Activated CD8-positive, alpha-beta memory T cell treated with anti-CD3 and anti-CD28 coated beads for 48 hours (primary cell): ENCODE results near the gene CDH15.

Source experiments
- DNase-seq, 3 experiments: peaks; one replicate each; pipeline ENCODE4 v3.0.0-alpha.2; 2020; ENCODE audit warnings: low read depth in 2 of 3, low spot score in 2 of 3

Gene CDH15

DNA sequence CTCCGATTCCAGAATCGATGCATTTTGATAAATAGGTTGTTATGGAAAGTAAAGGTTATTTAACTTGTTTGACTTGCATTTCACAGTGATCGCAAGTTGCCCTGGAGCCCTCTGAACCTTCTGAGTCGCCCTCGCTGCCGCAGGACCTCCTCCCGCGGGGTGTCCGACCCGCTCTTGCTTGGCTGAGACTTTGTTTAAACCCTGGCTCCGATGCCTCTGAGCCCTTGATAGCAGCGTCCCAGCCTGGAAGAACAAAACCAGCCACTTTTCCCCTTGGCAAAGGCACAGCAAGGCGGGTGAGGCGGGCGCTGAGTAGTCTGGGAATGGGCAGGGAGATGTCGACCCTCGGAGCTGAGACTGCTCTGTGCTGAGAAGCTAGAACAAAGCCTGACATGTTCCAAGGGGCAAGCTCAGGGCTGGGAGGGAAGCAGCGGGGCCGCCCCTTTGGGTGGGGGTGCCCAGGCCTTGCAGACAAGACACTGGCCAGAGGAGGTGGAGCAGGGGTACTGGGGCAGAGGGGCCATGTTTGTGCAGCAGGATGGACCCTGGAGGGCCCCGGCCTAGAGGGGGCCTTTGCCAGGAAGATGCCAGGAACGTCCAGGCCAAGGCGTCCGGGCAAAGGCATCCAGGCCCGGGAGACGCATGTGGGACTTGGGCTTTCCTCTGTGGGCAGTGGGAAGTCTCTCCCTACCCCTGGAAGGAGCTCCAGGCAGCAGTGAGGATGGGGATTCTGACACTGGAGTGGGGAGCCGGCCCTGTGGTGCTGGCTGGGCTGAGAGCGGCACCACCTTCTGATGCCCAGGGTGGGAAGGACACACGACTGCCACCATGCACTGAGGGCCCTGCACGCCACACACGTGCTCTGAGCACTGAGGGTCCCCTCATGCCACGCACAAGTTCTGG is 30.3 kb upstream of the CDH15 start:
- no peak for DNase-seq

DNA sequence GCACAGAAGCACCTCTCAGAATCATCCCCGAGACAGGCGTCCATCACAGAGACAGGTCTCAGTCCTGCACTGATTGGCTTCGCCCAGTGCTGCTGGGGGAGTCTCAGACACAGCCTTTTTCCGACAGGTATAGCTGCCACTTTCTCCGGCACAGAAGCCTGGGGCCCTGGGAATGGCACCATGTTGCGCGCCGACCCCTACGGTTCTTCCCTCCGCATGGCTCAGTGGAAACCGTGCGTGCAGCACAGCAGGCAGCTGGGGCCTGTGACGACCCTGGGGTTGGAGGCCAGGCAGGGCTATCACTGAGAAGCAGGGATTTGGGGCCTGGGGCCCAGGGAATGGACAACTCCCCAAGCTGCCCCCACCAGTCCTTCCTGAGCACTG is 29.7 kb upstream of the CDH15 start:
- no peak for DNase-seq

GRCh38 chr16:89142474-89143195 is 28.9 kb upstream of the CDH15 start:
- no peak for DNase-seq

DNA sequence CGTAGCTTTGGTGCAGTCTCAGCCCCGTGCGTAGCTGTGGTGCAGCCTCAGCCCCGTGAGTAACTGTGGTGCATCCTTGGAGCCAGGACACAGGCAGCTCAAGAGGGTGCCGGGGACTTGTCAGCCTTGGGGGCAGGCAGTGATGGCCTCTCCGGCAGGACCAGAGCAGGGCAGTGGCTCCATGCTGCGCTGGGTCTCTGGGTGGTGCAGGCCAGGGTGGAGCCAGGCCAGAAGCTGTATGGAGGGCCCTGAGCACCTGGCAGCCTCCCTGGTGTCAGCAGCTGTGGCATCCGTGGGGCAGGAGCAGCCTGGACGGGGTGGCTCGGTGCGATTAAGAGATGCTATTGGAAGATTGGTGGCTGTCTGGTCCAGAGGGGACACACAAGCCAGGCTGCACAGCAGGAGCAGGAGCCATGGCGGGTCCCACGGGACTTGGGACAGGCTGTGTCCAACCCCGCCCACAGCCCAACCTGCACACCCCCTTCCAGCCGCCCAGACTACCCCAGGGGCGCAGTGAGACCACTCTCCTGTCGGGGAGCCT is 28.3 kb upstream of the CDH15 start:
- no peak for DNase-seq

- no peak for DNase-seq
Observed at GRCh38 chr16:89143911-89144675, 27.5 kb upstream of the CDH15 start.

DNA sequence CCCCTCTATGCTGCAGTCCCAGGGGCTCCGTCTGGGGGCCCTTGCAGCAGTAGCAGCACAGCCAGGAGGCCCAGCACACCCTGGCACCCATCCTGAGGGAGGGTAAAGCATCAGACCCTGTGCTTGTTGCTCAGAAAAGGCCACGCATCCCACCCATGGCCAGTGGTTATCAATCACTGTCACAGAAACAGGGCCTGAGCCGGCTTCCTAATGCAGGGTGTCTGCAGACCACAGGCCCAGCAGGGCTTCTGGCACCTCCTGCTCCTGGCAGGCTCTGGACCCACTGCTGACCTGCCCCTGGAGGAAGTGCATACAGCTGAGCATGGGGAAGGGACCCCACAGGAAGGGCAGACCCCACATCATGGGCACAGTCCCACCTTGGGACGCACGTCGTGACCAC is 26.9 kb upstream of the CDH15 start:
- no peak for DNase-seq

DNA sequence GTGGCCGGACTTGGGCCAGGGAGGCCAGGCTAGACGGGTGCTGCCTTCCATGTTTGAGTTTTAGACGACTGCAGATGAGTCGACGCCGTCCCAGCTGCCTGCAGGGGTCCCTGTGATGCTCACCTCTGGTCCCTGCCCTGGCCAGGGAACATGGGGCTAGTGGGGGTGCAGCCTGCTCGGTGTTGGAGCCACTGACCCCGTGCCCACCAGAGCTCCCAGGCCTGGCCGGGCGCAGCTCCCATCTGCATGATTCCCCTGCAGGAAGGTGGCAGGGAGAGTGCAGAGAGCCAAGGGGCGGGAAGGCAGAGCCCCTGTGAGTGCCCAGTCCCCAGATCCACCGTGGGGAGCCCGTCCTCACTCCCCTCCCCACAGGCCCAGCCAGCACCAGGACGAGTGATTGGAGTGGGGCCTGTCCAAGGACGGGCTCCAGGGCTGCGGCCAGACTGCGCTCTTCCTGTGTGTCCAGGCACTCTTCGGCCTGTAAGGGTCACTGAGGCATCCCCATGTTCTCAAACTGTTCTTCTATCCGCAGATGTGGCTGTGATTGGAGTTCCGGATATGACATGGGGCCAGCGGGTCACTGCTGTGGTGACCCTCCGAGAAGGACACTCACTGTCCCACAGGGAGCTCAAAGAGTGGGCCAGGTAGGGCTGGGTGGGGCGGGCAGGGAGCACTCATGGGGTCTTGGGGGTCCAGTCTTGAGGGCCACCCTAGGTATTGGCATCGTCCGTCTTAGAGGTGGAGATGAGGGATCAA is 26.0 kb upstream of the CDH15 start:
- DNase-seq, result no peak

- DNase-seq, result no peak
Observed at GRCh38 chr16:89146211-89147005, 25.1 kb upstream of the CDH15 start.

- DNase-seq, result no peak
Observed at GRCh38 chr16:89147085-89147817, 24.3 kb upstream of the CDH15 start.

GRCh38 chr16:89149386-89149785 is 22.2 kb upstream of the CDH15 start:
- DNase-seq, result no peak

- DNase-seq, result no peak
Observed at GRCh38 chr16:89150090-89150835, 21.3 kb upstream of the CDH15 start.

- no peak for DNase-seq
Observed at GRCh38 chr16:89150981-89151380, 20.6 kb upstream of the CDH15 start.

DNA sequence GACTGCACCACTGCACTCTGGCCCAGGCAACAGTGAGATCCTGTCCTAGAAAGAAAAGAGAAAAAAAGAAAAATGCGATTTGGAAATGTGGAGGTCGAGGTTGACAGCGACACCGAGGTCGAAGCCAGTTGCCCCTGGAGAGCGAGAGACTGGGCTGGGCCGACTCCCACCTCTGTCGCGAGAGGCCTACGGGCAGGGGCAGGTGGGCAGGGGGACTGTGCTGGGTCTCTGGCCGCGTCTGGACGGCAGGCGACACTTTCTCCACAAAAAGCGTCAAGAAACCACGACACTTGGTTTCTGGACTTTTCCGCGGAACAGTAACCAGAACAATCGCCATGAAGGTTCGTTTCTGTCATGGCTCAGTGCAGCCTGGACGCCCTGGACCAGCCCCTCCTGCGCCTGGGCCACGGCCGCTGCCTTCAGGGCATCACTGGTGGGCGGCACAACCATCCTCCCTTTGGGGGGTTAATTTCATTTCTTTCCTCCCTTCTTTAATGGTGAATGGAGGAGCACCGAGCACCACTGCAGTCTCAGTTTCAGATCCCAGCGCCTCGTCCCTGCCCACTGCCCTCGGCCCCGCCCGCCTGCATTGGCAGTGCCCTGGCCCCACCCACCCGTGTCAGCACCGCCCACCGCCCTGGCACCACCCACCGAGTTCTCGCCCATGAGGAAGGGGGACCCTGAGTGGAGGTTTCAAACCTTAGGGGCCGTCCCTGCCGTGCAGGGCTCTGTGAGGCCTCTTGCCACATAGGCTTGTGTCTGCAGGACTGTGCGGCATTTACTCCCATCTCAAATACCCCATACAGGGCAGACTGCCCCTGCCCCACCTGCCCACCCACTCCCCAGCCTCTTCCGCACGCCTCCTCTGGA is 18.5 kb upstream of the CDH15 start:
- DNase-seq, result no peak

- DNase-seq, result no peak
Observed at GRCh38 chr16:89153848-89154271, 17.7 kb upstream of the CDH15 start.

GRCh38 chr16:89154390-89155183 is 17.0 kb upstream of the CDH15 start:
- DNase-seq, result no peak

DNA sequence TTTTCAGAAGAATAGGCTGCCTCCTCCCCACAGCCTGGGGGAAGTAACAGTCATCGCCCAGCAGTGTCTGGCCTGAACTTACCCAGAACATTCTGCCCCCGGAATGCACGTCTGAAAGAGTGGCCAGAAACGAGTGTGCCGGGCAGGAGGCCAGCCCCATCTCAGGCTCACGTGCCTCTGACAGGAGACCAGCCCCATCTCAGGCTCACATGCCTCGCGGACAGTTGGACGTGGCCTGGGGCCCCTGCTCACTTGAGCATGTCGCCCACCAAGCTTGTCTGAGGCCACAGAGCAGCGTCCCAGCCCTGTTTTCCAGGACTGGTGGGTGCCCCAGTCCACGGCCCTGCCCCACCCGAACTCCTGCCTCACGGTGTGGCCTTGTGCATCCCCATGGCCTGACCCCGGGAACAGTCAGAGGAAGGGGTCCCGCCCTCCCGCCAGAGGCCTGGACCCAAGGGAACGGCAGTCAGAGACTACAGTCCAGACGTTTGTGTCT is 16.3 kb upstream of the CDH15 start:
- DNase-seq, result no peak
